Esophagus squamous epithelium (tissue), 5 donors: Measurements from ENCODE around the gene SLC9A9. TPM values are rescaled to one million over a fixed set of nuclear protein-coding genes. Genes with fewer than 3 reads are reported as not detected.

Experiments used
- DNase-seq: peaks from one replicate; lab custom pipeline; 2025; lab: John Stamatoyannopoulos, UW
- H3K27ac ChIP-seq, 4 donors: fragments of 200-600 bp; sonication (generic); one replicate each; pipeline ENCODE4 v1.5.1; 2016 to 2019; ENCODE audit warnings: mild to moderate bottlenecking in 1 of 4
- H3K27me3 ChIP-seq, 4 donors: fragments of 200-600 bp; sonication (generic); 1 replicate in 3 of 4; 2 replicates in 1 of 4; pipeline versions ENCODE4 v1.5.1 to v1.6.0; 2017 to 2021; ENCODE audit warnings: antibody characterized with exemption in 1 of 4
- H3K36me3 ChIP-seq, 3 donors: fragments of 200-600 bp; sonication (generic); one replicate each; pipeline ENCODE4 v1.5.1; 2016 to 2019
- H3K4me1 ChIP-seq, 3 donors: fragments of 200-600 bp; sonication (generic); one replicate each; pipeline ENCODE4 v1.5.1; 2017 to 2019
- H3K4me3 ChIP-seq, 4 donors: fragments of 200-600 bp; sonication (generic); 1 replicate in 3 of 4; 2 replicates in 1 of 4; pipeline ENCODE4 v1.5.1; 2016 to 2019; ENCODE audit warnings: mild to moderate bottlenecking in 2 of 4, moderate library complexity in 1 of 4
- H3K9me3 ChIP-seq, 3 donors: fragments of 200-600 bp; sonication (generic); one replicate each; pipeline ENCODE4 v1.5.1; 2016 to 2019
- CTCF ChIP-seq, 6 experiments: fragments of 450-650 bp in 4 of 6; fragments of 200-600 bp in 2 of 6; sonication (generic) in 2 of 6; IDR thresholded peaks; one replicate each; pipeline ENCODE4 v1.5.1; 2016 to 2019; ENCODE audit warnings: antibody characterized with exemption in 6 of 6, mild to moderate bottlenecking in 4 of 6, moderate library complexity in 4 of 6
- POLR2A ChIP-seq, 4 donors: fragments of 450-650 bp; IDR thresholded peaks; one replicate each; pipeline ENCODE4 v1.6.1; 2017; ENCODE audit warnings: antibody characterized with exemption in 4 of 4, mild to moderate bottlenecking in 4 of 4, moderate library complexity in 3 of 4
- WGBS, 2 donors: methylation state at CpG; one replicate each; pipeline ENCODE4 v1.1.5; 2018; 5-methylcytosine and 5-hydroxymethylcytosine counted together
- intact Hi-C: fragments of 100-400 bp; cut with DNase I; formaldehyde crosslinking; loops from one replicate; pipeline ENCODE4 v1.15.0; 2022
- total RNA-seq, 4 donors: library from RNA; depleted of rRNA; stranded (reverse); fragments of >200 nt; gene quantifications; one replicate each; pipeline ENCODE4 v1.1.0, GENCODE V29; 2016
- donor health status: DM: yes; HTN: yes; CAD: no.

SLC9A9 gene
- total RNA-seq, 4 donors from 2014 or later: 11.2 to 22.3 (median 18.9) TPM

GRCh38 chr3:143585720-143586456 lies 262.4 kb downstream of the SLC9A9 start:
- WGBS, 2 donors: 58 to 76% methylated on average over 1 of the region's 4 CpGs
- Histone ChIP-seq H3K27me3 (no peaks in the 10 kb centered on the region), H3K27ac (no peak overlapping the region), H3K9me3 (no peaks in the 10 kb centered on the region), H3K36me3 (peaks cover 0 to 18% (median 0%) of the 10 kb centered on the region in 3 donors), H3K4me1 (peaks cover 0 to 15% (median 0%) of the 10 kb centered on the region in 3 donors), H3K4me3 (no peak overlapping the region)
- TF ChIP-seq CTCF (IDR thresholded peaks at IDR 0.05): no peak
- TF ChIP-seq POLR2A (IDR thresholded peaks at IDR 0.05): no peak
- DNase-seq: no peak
- intact Hi-C loops: no loop called here

- no peak for TF ChIP-seq POLR2A (IDR thresholded peaks at IDR 0.05)
- no peak for TF ChIP-seq CTCF (IDR thresholded peaks at IDR 0.05)
- no peaks in the 10 kb centered on the region for H3K27me3 ChIP-seq
- H3K4me1 ChIP-seq: peaks cover 0 to 15% (median 0%) of the 10 kb centered on the region in 3 donors
- intact Hi-C loops: no loop called here
- H3K9me3 ChIP-seq: no peaks in the 10 kb centered on the region
- H3K36me3 ChIP-seq: peaks cover 0 to 23% (median 0%) of the 10 kb centered on the region in 3 donors
- WGBS, 2 donors: 86 to 91% methylated on average over 1 of the region's 1 CpG
- no peak overlapping the region for H3K4me3 ChIP-seq
- H3K27ac ChIP-seq: no peak overlapping the region
- DNase-seq: no peak
These were observed 263.8 kb downstream of the SLC9A9 start for GRCh38 chr3:143584474-143584873.

GRCh38 chr3:143581972-143582722 lies 266.1 kb downstream of the SLC9A9 start:
- H3K27ac ChIP-seq: no peak overlapping the region
- H3K36me3 ChIP-seq: peaks cover 0 to 41% (median 0%) of the 10 kb centered on the region in 3 donors
- H3K27me3 ChIP-seq: no peaks in the 10 kb centered on the region
- H3K9me3 ChIP-seq: no peaks in the 10 kb centered on the region
- no peak for DNase-seq
- 82 to 83% methylated on average over 5 to 6 of the region's 6 CpGs for WGBS, 2 donors
- intact Hi-C loops: no loop called here
- H3K4me3 ChIP-seq: no peak overlapping the region
- TF ChIP-seq POLR2A (IDR thresholded peaks at IDR 0.05) (no peak), CTCF (IDR thresholded peaks at IDR 0.05) (no peak)
- H3K4me1 ChIP-seq: peaks cover 0 to 15% (median 0%) of the 10 kb centered on the region in 3 donors

- H3K4me1 ChIP-seq: no peaks in the 10 kb centered on the region
- intact Hi-C loops: no loop called here
- no peak for DNase-seq
- no peak overlapping the region for H3K4me3 ChIP-seq
- no peaks in the 10 kb centered on the region for H3K27me3 ChIP-seq
- WGBS, 2 donors: 81 to 91% methylated on average over 2 of the region's 2 CpGs
- H3K9me3 ChIP-seq: no peaks in the 10 kb centered on the region
- no peak overlapping the region for H3K27ac ChIP-seq
- H3K36me3 ChIP-seq: peaks cover 0 to 71% (median 0%) of the 10 kb centered on the region in 3 donors
- TF ChIP-seq CTCF (IDR thresholded peaks at IDR 0.05): no peak
- no peak for TF ChIP-seq POLR2A (IDR thresholded peaks at IDR 0.05)
These were observed 269.3 kb downstream of the SLC9A9 start for GRCh38 chr3:143578810-143579435.
